Neural progenitor cell (in vitro differentiated cells): ENCODE measurements around the gene CACNA1C.

Experiments used
- EZH2 ChIP-seq: fragments of 200-600 bp; sonication (generic); IDR thresholded peaks from 2 replicates; pipeline ENCODE4 v1.6.1; 2017; ENCODE audit warnings: antibody characterized with exemption, mild to moderate bottlenecking, moderate library complexity
- EZH2phosphoT487 ChIP-seq: fragments of 200-600 bp; sonication (generic); IDR thresholded peaks from 2 replicates; pipeline ENCODE4 v1.6.1; 2017; ENCODE audit warnings: antibody characterized with exemption
- TF ChIP-seq, protein P1 (sequence below): fragments of 200-600 bp; sonication (generic); IDR thresholded peaks from 2 replicates; pipeline ENCODE4 v1.5.1; 2017; ENCODE audit warnings: antibody characterized with exemption, mild to moderate bottlenecking

DNA sequence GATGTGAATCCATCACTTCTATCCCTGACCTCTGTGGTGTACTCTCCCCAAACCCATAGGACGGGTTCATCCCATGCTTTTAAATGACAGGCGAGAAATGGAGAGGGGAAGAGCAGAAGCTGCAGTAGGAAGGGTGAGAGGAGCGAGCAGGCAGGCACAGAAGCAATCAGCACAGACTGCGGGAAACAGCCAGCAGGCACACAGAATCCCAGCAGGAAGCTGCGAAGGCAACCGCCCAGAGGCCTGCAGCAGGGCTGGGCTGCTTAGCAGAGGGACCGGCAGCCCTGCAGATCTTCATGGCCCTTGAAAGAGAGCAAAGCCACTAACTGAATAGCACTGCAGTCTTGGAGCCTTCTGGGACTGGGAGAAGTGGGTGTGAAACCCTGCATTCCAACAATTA is 455.0 kb downstream of the CACNA1C start:
- TF ChIP-seq, protein P1, sequence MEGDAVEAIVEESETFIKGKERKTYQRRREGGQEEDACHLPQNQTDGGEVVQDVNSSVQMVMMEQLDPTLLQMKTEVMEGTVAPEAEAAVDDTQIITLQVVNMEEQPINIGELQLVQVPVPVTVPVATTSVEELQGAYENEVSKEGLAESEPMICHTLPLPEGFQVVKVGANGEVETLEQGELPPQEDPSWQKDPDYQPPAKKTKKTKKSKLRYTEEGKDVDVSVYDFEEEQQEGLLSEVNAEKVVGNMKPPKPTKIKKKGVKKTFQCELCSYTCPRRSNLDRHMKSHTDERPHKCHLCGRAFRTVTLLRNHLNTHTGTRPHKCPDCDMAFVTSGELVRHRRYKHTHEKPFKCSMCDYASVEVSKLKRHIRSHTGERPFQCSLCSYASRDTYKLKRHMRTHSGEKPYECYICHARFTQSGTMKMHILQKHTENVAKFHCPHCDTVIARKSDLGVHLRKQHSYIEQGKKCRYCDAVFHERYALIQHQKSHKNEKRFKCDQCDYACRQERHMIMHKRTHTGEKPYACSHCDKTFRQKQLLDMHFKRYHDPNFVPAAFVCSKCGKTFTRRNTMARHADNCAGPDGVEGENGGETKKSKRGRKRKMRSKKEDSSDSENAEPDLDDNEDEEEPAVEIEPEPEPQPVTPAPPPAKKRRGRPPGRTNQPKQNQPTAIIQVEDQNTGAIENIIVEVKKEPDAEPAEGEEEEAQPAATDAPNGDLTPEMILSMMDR = no peak
- TF ChIP-seq EZH2phosphoT487 (no peak), EZH2 (no peak)
